H9 (cell line): ENCODE results near the gene NT5C3A. TPM values are rescaled to one million over a fixed set of nuclear protein-coding genes. Genes with fewer than 3 reads are reported as not detected.

Source experiments
- DNase-seq: peaks from one replicate; pipeline ENCODE4 v3.0.0-alpha.2; 2017
- H2AFZ ChIP-seq: one replicate; pipeline ENCODE4 v1.6.1; 2013; ENCODE audit warnings: mild to moderate bottlenecking, low read length, control low read depth, moderate library complexity
- H2AK5ac ChIP-seq: 2 replicates; pipeline ENCODE4 v1.6.1; 2013; ENCODE audit warnings: low read length, control low read depth, mixed read lengths; ENCODE audit not compliant: insufficient read length
- H2BK120ac ChIP-seq: one replicate; pipeline ENCODE4 v1.6.1; 2013; ENCODE audit warnings: low read depth, mild to moderate bottlenecking, low read length, control low read depth, inconsistent platforms; ENCODE audit not compliant: poor library complexity, severe bottlenecking
- H2BK12ac ChIP-seq: 2 replicates; pipeline ENCODE4 v1.6.1; 2013; ENCODE audit warnings: low read length, control low read depth, mixed read lengths, low read depth; ENCODE audit not compliant: insufficient read length
- H2BK15ac ChIP-seq: 2 replicates; pipeline ENCODE4 v1.6.1; 2013; ENCODE audit warnings: low read depth, low read length, control low read depth
- H2BK20ac ChIP-seq: one replicate; pipeline ENCODE4 v1.6.1; 2013; ENCODE audit warnings: low read depth, mild to moderate bottlenecking, low read length, control low read depth, inconsistent platforms; ENCODE audit not compliant: poor library complexity, severe bottlenecking
- H2BK5ac ChIP-seq: 2 replicates; pipeline ENCODE4 v1.6.1; 2013; ENCODE audit warnings: low read length, control low read depth, mixed read lengths; ENCODE audit not compliant: insufficient read length
- H3K14ac ChIP-seq: 2 replicates; pipeline ENCODE4 v1.6.1; 2013; ENCODE audit warnings: low read length, control low read depth; ENCODE audit not compliant: insufficient read depth
- H3K18ac ChIP-seq: 2 replicates; pipeline ENCODE4 v1.6.1; 2013; ENCODE audit warnings: low read depth, mild to moderate bottlenecking, mixed read lengths, low read length, control low read depth; ENCODE audit not compliant: insufficient read length
- H3K23ac ChIP-seq: 2 replicates; pipeline ENCODE4 v1.6.1; 2013; ENCODE audit warnings: low read length, control low read depth, mixed read lengths, low read depth; ENCODE audit not compliant: insufficient read length
- H3K23me2 ChIP-seq: 2 replicates; pipeline ENCODE4 v1.6.1; 2013; ENCODE audit warnings: low read depth, mild to moderate bottlenecking, mixed read lengths, low read length, control low read depth; ENCODE audit not compliant: insufficient read length, poor library complexity, severe bottlenecking
- H3K27ac ChIP-seq: 2 replicates; pipeline ENCODE4 v1.5.1; 2013; ENCODE audit warnings: low read length, control low read depth, mixed read lengths, low read depth; ENCODE audit not compliant: insufficient read length
- H3K27me3 ChIP-seq: 2 replicates; pipeline ENCODE4 v1.6.1; 2013; ENCODE audit warnings: low read length, control low read depth, inconsistent platforms; ENCODE audit not compliant: insufficient read depth
- H3K4ac ChIP-seq: 2 replicates; pipeline ENCODE4 v1.6.1; 2013; ENCODE audit warnings: low read depth, mild to moderate bottlenecking, control low read depth, inconsistent platforms, low read length, moderate library complexity
- H3K4me1 ChIP-seq: 2 replicates; pipeline ENCODE4 v1.6.1; 2013; ENCODE audit warnings: low read length, control low read depth, inconsistent platforms; ENCODE audit not compliant: insufficient read depth
- H3K4me2 ChIP-seq: 2 replicates; pipeline ENCODE4 v1.6.1; 2013; ENCODE audit warnings: low read length, control low read depth, mixed read lengths; ENCODE audit not compliant: insufficient read length, insufficient read depth
- H3K56ac ChIP-seq: 2 replicates; pipeline ENCODE4 v1.6.1; 2013; ENCODE audit warnings: low read depth, mild to moderate bottlenecking, mixed read lengths, low read length, control low read depth; ENCODE audit not compliant: insufficient read length
- H3K79me1 ChIP-seq: 2 replicates; pipeline ENCODE4 v1.6.1; 2013; ENCODE audit warnings: low read depth, mild to moderate bottlenecking, moderate library complexity, low read length, control low read depth, inconsistent platforms; ENCODE audit not compliant: insufficient read depth, poor library complexity, severe bottlenecking
- H3K79me2 ChIP-seq: 2 replicates; pipeline ENCODE4 v1.6.1; 2013; ENCODE audit warnings: low read length, control low read depth, inconsistent platforms; ENCODE audit not compliant: insufficient read depth
- H3K9ac ChIP-seq: 2 replicates; pipeline ENCODE4 v1.6.1; 2013; ENCODE audit warnings: low read length, control low read depth, mixed read lengths; ENCODE audit not compliant: insufficient read length; ENCODE audit errors: extremely low read depth
- H3K9me3 ChIP-seq: one replicate; pipeline ENCODE4 v1.6.1; 2013; ENCODE audit warnings: low read depth, low read length, inconsistent platforms; ENCODE audit not compliant: control insufficient read depth
- H3T11ph ChIP-seq: one replicate; pipeline ENCODE4 v1.6.1; 2013; ENCODE audit warnings: mild to moderate bottlenecking, low read length, control low read depth, inconsistent platforms
- H4K20me1 ChIP-seq: one replicate; pipeline ENCODE4 v1.6.1; 2013; ENCODE audit not compliant: control insufficient read depth, insufficient read length, insufficient read depth
- H4K5ac ChIP-seq: 2 replicates; pipeline ENCODE4 v1.6.1; 2013; ENCODE audit warnings: low read depth, mild to moderate bottlenecking, mixed read lengths, low read length, control low read depth; ENCODE audit not compliant: insufficient read length
- H4K8ac ChIP-seq: replicated peaks from 2 replicates; pipeline ENCODE4 v1.6.1; 2013; ENCODE audit warnings: low read length, control low read depth, mixed read lengths, low read depth; ENCODE audit not compliant: insufficient read length
- H4K91ac ChIP-seq: 2 replicates; pipeline ENCODE4 v1.6.1; 2013; ENCODE audit warnings: low read depth, mild to moderate bottlenecking, moderate library complexity, mixed read lengths, low read length, control low read depth; ENCODE audit not compliant: insufficient read length
- H3K27ac Mint-ChIP-seq, 3 experiments: 2 replicates in 2 of 3; 3 replicates in 1 of 3; pipeline ENCODE4 v1.8.0; 2020 to 2021; ENCODE audit warnings: mixed read lengths in 3 of 3, mild to moderate bottlenecking in 1 of 3, moderate library complexity in 1 of 3
- H3K27me3 Mint-ChIP-seq: 2 replicates; pipeline ENCODE4 v1.8.0; 2021; ENCODE audit warnings: low read depth, mild to moderate bottlenecking, moderate library complexity, mixed read lengths
- H3K36me3 Mint-ChIP-seq, 3 experiments: 2 replicates in 2 of 3; 3 replicates in 1 of 3; pipeline ENCODE4 v1.8.0; 2020 to 2021; ENCODE audit warnings: low read depth in 3 of 3, mixed read lengths in 3 of 3; ENCODE audit not compliant: insufficient read depth in 1 of 3
- H3K4me1 Mint-ChIP-seq, 2 experiments: 2 replicates each; pipeline ENCODE4 v1.8.0; 2020; ENCODE audit warnings: mixed read lengths in 2 of 2
- H3K4me3 Mint-ChIP-seq, 2 experiments: 2 replicates in 1 of 2; 3 replicates in 1 of 2; pipeline ENCODE4 v1.8.0; 2020 to 2021; ENCODE audit warnings: mild to moderate bottlenecking in 2 of 2, mixed read lengths in 2 of 2, moderate library complexity in 1 of 2
- H3K9me3 Mint-ChIP-seq, 2 experiments: 2 replicates in 1 of 2; 3 replicates in 1 of 2; pipeline ENCODE4 v1.8.0; 2020; ENCODE audit warnings: mild to moderate bottlenecking in 2 of 2, mixed read lengths in 2 of 2, moderate library complexity in 1 of 2
- CTCF ChIP-seq: fragments of 200-600 bp; sonication (generic); conservative IDR thresholded peaks from 3 replicates; pipeline ENCODE4 v1.8.0; 2021; ENCODE audit warnings: antibody characterized with exemption, mild to moderate bottlenecking
- WGBS: extraction: QIAGEN DNeasy Blood & Tissue Kit; methylation state at CpG from one replicate; pipeline ENCODE4 v1.1.7; 2013; ENCODE audit warnings: missing lambda C conversion rate, low lambda C conversion rate, mixed read lengths; ENCODE audit not compliant: insufficient read length; ENCODE audit errors: extremely low coverage; 5-methylcytosine and 5-hydroxymethylcytosine counted together
- total RNA-seq: library from RNA; stranded (reverse); gene quantifications from 2 replicates; pipeline ENCODE4 v1.2.1, GENCODE V29; 2021

Gene NT5C3A
- total RNA-seq, 1 experiment from 2014 or later, result 22.1 TPM

GRCh38 chr7:33054261-33054964, 8.2 kb downstream of the NT5C3A start:
- Histone ChIP-seq H3K9ac (no peak overlapping the region), H3K9me3 (no peaks in the 10 kb centered on the region), H3T11ph (no peak overlapping the region), H3K23ac (no peak overlapping the region), H4K8ac (no peak overlapping the region), H3K14ac (no peak overlapping the region), H3K23me2 (no peaks in the 10 kb centered on the region), H3K4me1 (no peaks in the 10 kb centered on the region), H4K91ac (no peak overlapping the region), H3K18ac (no peak overlapping the region), H2BK120ac (no peak overlapping the region), H3K27me3 (no peaks in the 10 kb centered on the region), H4K20me1 (no peaks in the 10 kb centered on the region), H3K4me2 (no peak overlapping the region), H2BK20ac (no peak overlapping the region), H2BK12ac (no peak overlapping the region), H3K79me2 (peaks cover 11% of the 10 kb centered on the region; the same call in 1 of the 2 replicates), H2BK15ac (no peak overlapping the region), H4K5ac (no peak overlapping the region), H3K27ac (no peak overlapping the region), H3K56ac (no peak overlapping the region), H2AK5ac (no peak overlapping the region), H2AFZ (no peak overlapping the region), H3K4ac (no peak overlapping the region), H3K79me1 (no peaks in the 10 kb centered on the region), H2BK5ac (no peak overlapping the region)
- no peak overlapping the region for H3K4me3 Mint-ChIP-seq
- no peaks in the 10 kb centered on the region for H3K4me1 Mint-ChIP-seq
- no peak for DNase-seq
- TF ChIP-seq CTCF, result no peak
- H3K9me3 Mint-ChIP-seq, result no peaks in the 10 kb centered on the region
- peaks cover 0 to 5% (median 0%) of the 10 kb centered on the region in 3 experiments; a peak in 3 of 7 replicates for H3K36me3 Mint-ChIP-seq
- no CpG with 5 or more reads among the region's 2 CpGs for WGBS
- H3K27me3 Mint-ChIP-seq, result no peaks in the 10 kb centered on the region
- H3K27ac Mint-ChIP-seq, result no peak overlapping the region; a peak in 1 of 7 replicates
